ENCODE results near the gene MRPL37. TPM values are rescaled to one million over a fixed set of nuclear protein-coding genes. Genes with fewer than 3 reads are reported as not detected.

Gene MRPL37
- total and polyA plus RNA-seq, 2 of the 8 experiments (the other 6 are each of a cell fraction or from before 2014, with no cell fraction given), result 45.5 to 126 TPM

DNA sequence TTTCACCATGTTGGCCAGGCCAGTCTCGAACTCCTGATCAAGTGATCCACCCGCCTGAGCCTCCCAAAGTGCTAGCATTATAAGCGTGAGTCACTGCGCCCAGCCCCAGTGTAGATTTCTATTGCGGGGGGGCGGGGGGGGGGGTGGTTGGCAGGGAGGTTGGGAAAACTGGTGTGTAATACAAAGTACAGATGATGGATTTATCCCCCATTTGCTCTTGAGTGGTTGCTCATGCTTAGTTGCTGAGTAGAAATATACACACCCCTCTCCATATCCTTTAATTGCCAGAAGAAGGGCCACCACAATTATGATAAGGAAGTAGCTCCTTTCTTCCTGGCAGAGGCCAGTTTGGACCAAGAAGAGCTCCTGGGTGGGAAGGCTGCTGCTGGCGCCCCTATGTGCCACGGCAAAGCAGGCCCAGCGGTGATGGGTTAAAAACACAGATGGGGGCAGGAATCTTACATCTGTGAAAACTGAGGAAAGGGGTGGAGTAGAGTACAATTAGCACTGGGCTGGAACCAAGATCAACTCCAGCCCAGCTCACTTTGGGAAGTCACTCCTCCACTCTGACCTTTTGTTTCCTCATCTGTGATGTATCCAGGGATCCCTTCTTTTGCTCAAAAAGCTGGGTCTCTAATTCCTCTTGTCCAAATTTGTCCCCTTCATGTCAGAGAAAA lies 55.2 kb downstream of the MRPL37 start (continued):
- TF ChIP-seq PHF8 (conservative IDR thresholded peaks at IDR 0.05; ENCODE audit: low read depth, low read length) (no peak), KDM5A (IDR thresholded peaks at IDR 0.05; ENCODE audit: low read length) (no peak), JUN (IDR thresholded peaks at IDR 0.05; ENCODE audit: low read depth, low read length) (no peak), POLR2A (IDR thresholded peaks at IDR 0.05; ENCODE audit: control extremely low read depth in 1 of 2, low read depth in 2 of 2, low read length in 2 of 2) (no peak), EGR1 (IDR thresholded peaks at IDR 0.05; ENCODE audit: borderline replicate concordance, low read depth, low read length) (no peak), HDAC6 (IDR thresholded peaks at IDR 0.05; ENCODE audit: low read depth, low read length) (no peak), CTBP2 (IDR thresholded peaks at IDR 0.05; ENCODE audit: borderline replicate concordance, insufficient read depth, insufficient read length, low read length) (no peak)

Data from H1 (cell line).